Astrocyte (in vitro differentiated cells and primary cell): Measurements from ENCODE around the gene RP2. TPM values are rescaled to one million over a fixed set of nuclear protein-coding genes. Genes with fewer than 3 reads are reported as not detected.

Source experiments
- total RNA-seq: library from RNA; stranded (reverse); gene quantifications from 2 replicates; pipeline ENCODE4 v1.2.1, GENCODE V29; 2021

RP2 gene
- total RNA-seq, 1 donor from 2014 or later = 20.5 TPM

Other genes with a start within 250 kb of the RP2 start
- gene SLC9A7, start 77.9 kb upstream of the RP2 start, total RNA-seq = 20.8 and 21.0 TPM in 2 replicates
- 9.5 and 12.4 TPM in 2 replicates for gene JADE3, start 75.4 kb downstream of the RP2 start, total RNA-seq
- not detected in 2 replicates for gene RGN, start 241.4 kb downstream of the RP2 start, total RNA-seq